NCI-H128 (cell line): ENCODE results near the gene ARID4A.
"Not testable (repeated sequence)": the region's sequence is repeated elsewhere in the genome, so short reads cannot be mapped to it uniquely, and the experiment has no call there.

Source experiments
- DNase-seq: peaks from one replicate; lab custom pipeline; 2025; ENCODE audit not compliant: unreplicated experiment; lab: John Stamatoyannopoulos, UW

ARID4A gene

GRCh38 chr14:58298477-58299400 lies at the start of gene ARID4A:
ARID4A (plus strand) TSS chr14:58298555; CDS start chr14:58299855, 1,300 bp downstream.
- DNase-seq: no peak

- DNase-seq: no peak
These were observed 48.7 kb upstream of the ARID4A start for GRCh38 chr14:58249611-58250010.

GRCh38 chr14:58258156-58258555 lies 40.2 kb upstream of the ARID4A start:
- no peak for DNase-seq

- not testable (repeated sequence) for DNase-seq
These were observed 36.4 kb upstream of the ARID4A start for GRCh38 chr14:58262005-58262404.

GRCh38 chr14:58265401-58265800 lies 33.0 kb upstream of the ARID4A start:
- DNase-seq: no peak

GRCh38 chr14:58270628-58271027 lies 27.7 kb upstream of the ARID4A start:
- no peak for DNase-seq

- DNase-seq: no peak
These were observed 25.6 kb upstream of the ARID4A start for GRCh38 chr14:58272588-58273372.

- no peak for DNase-seq
These were observed 23.5 kb upstream of the ARID4A start for GRCh38 chr14:58274881-58275280.

GRCh38 chr14:58275527-58276190 lies 22.7 kb upstream of the ARID4A start:
- DNase-seq: no peak

- no peak for DNase-seq
These were observed 22.1 kb upstream of the ARID4A start for GRCh38 chr14:58276208-58276607.

- no peak for DNase-seq
These were observed 20.2 kb upstream of the ARID4A start for GRCh38 chr14:58278177-58278576.

- DNase-seq: no peak
These were observed 17.2 kb upstream of the ARID4A start for GRCh38 chr14:58280954-58281787.

- DNase-seq: no peak
These were observed 16.4 kb upstream of the ARID4A start for GRCh38 chr14:58281969-58282368.

- no peak for DNase-seq
These were observed 15.3 kb upstream of the ARID4A start for GRCh38 chr14:58282925-58283593.

GRCh38 chr14:58283730-58284129 lies 14.6 kb upstream of the ARID4A start:
- no peak for DNase-seq

GRCh38 chr14:58285132-58285531 lies 13.2 kb upstream of the ARID4A start:
- DNase-seq: no peak

- no peak for DNase-seq
These were observed 10.7 kb upstream of the ARID4A start for GRCh38 chr14:58287607-58288042.

- no peak for DNase-seq
These were observed 10.1 kb upstream of the ARID4A start for GRCh38 chr14:58288106-58288792.

- DNase-seq: no peak
These were observed 6.7 kb upstream of the ARID4A start for GRCh38 chr14:58291646-58292045.
